Measurements from ENCODE around the gene PTPN20.

PTPN20 gene

DNA sequence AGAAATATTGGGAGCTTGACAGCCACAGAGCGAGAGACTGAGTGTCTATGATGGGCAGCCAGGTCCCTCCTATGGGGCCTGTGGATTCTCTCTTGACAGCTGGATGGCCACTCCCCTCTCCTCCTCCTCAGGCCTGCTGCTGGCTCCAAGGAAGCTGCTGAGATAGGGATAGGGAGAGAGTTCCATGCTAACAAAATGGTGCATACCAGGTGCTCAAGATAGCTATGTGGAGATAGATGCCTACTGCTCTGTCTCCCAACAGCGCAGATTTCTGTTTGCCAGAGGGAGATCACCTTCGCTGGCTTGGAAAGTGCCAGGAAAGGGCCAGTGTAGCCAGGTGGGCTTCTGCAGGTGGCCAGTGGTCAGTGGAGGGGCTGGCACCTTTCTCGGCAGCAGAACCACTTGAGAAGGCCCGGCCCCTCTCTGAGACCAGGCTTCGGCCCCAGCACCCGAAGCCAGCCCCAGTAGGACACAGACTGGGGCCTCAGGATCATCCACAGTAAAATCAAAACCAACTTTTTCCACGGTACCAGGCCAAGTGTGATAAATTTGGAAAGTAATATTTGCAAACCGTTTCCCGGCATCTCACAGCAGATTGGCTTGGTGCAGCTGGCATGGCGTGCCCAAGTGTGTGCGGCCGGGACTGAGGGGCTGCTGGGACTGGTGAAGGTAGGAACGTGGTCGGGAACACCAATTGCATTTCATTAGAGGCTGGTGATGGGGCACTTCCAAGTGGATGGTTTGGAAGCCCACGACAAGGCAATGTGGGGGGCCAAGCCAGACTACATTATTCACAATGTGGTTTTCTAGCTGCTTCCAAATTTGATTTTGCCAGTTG, 139.6 kb downstream of the PTPN20 start:
- DNase-seq, result no peak

DNA sequence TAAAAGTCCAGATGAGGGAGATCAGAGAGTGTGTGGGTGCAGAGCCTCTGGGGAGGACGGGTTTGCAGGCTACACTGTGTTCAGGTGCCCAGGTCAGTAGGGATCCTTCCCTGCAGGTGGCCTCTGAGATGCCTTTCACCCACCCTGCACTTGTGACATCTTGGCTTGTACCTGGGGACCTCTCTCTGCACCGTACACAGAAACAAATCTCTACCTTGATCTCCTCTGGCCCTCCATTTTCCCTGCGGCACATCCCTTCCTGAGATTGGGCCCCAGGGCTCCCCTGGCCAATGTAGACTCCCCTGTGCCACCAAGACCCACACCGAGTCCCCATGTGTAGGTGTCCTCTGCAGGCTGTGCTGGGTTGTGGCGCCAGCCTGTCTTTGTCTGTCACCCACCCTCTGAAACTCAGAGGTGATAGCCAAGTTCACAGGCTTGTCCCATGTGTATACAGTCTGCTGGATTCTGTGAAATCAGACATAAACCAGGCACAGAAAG, 140.6 kb downstream of the PTPN20 start:
- DNase-seq, result no peak

All from CD4-positive, alpha-beta T cell treated with Interferon gamma for 1 hour (primary cell).